ENCODE measurements around the gene TMEM132D. TPM values are rescaled to one million over a fixed set of nuclear protein-coding genes. Genes with fewer than 3 reads are reported as not detected.

Gene TMEM132D
- polyA plus RNA-seq, 1 donor = 1.2 TPM

DNA sequence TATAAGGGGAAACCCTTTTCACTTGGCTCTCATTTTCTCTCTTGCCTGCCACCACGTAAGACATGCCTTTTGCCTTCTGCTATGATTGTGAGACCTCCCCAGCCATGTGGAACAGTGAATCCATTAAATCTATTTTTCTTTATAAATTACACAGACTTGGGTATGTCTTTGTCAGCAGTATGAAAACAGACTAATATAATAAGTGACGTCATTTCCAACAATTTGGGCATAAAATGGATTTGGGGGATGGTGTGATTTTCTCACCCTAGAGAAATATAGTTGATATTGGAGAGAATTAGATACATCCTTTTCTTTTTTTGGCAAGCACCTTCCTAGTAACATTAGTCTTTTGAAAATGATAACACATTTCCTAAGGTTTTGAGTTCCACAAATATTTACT lies 490.5 kb downstream of the TMEM132D start:
- DNase-seq = no peak

DNA sequence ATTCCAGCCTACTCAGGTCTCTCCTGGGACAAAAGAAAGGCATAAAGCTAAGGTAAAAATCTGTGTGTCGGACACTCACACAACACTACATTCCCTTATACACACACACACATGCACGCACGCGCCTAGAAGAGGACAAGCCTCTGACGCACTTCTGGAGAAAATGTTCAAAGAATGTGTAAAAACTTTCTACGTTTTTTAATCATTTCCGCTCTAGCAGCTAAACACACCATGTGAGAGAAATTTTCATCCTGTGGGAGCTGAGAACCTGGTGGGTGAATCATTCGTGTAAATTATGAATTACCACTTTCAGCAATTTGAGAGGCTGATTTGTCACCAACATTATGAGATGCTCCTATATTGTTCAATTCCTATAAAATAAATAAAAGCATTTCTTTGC lies 494.5 kb downstream of the TMEM132D start:
- no peak for DNase-seq

DNA sequence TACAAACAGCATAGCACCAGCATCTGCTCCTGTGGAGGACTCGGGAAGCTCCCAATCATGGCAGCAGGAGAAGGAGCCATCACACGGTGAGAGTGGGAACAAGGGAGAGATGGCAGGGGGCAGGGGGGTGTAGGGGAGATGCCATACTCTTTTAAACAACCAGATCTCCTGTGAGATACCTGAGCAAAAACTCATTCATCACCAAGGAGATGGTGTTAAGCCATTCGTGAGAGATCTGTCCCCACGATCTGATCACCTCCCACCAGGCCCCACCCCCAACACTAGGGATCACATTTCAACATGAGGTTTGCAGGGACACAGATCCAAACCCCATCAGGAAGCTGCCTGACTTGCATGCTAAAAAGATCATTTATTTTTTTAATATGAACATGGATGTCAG lies 499.3 kb downstream of the TMEM132D start:
- no peak for DNase-seq

DNA sequence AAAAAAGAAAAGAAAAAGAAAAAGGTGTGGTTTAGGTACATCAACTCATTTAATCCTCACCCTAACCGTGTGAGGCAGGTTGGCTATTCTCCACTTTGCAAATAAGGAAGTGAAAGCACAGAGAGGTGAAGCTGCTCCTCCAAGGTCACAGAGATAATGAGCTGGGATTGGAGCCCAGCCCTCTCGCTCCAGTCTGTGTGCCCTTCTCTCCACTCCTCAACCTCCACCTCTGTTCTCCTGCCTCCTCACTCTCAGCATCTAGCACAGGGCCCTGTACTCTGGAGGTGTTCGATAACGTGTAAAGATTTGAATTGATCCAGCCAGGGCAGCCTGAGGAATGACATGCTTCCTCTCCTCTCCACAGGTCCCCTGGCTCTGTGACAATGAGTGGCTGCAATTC lies 502.3 kb downstream of the TMEM132D start:
- DNase-seq = no peak

DNA sequence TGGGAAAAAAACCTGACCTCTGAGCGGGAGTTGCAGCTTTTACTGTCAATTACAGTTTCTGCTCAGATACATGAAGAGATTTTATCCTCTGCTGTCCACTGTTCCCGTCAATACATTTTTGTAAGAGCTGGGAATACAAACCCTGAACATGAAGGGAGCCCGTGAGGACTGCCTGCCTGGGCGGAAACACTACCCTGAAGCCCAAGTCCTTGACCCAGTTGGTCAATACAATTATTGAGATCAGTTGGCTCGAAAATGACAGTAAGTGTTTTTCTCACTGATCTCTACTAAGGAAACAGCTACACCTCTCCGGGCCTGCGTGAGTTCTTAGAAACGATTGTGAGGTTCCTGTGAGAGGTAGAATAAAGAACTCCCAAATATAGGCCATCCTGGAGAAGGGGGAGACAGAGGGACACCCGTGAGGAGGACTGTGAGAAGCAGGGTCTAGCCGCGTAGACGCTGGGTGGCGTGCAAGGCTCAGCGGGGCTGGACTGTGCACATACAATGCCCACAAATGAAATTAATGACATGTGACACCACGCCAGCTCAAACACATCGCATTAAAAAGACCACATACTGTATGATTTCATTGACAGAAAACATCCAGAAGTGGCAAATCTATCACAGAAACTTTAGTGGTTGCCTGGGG lies 509.5 kb downstream of the TMEM132D start:
- DNase-seq = no peak

DNA sequence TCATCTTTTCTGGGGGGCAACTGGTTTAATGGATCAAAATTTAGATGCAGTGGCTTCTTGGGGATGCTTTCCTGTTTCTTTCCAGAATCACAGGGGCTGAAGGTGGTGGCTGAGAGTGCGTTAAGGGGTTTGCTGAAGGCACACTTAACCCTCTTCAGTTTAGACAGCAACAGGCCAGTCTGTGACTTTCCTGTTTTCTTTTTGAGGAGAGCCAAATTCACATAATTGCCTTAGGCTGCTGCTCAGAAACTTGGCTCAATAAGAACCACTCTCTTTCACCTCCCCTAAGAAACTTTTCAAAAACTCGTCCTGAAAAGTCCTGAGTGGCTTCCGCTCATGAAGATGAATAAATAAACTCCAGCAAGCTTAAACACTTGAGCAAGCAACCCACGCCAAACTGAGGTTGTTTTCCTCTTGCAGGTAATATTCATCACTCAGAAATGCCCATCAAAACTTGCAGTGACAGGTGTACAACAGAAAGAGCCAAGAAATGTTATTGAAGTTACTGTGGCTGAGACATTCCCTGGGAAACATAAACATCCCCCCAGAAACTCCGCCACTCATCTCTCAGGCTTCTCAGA lies 510.4 kb downstream of the TMEM132D start:
- DNase-seq = no peak

DNA sequence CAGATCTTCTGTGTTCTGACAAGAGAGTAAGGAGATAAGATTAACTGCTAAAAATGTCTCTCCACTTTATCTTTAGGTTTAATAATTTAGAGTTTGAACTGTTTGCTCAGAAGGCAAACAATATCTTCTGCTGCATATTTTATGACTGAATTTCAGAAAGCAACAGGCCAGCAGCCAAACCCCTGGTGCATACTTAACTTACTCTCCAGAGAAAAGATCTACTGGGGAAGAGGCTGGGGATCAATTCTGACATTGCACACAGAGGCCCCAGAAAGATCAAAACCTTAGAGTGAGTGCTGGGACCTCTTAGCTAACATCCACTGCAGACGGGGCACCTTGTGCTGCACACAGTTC lies 518.2 kb downstream of the TMEM132D start:
- no peak for DNase-seq

DNA sequence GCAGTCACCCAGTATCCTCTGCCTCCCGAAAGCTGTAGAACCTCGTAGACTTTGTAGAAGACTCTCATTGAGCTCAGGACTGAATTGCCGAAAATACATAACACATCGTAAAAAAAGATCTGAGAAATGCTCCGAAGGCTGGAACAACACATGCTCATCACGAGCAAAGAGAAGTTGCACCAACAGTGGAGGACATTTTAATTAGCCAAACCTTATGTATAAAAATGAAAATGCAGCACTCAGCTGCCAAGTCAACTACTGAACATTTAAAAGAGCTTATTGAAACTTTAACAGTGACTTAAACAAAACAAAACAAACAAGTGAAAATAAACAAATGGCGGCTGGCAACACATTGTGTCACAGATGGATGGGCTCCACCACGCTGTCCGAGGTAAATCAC lies 519.9 kb downstream of the TMEM132D start:
- DNase-seq = no peak

DNA sequence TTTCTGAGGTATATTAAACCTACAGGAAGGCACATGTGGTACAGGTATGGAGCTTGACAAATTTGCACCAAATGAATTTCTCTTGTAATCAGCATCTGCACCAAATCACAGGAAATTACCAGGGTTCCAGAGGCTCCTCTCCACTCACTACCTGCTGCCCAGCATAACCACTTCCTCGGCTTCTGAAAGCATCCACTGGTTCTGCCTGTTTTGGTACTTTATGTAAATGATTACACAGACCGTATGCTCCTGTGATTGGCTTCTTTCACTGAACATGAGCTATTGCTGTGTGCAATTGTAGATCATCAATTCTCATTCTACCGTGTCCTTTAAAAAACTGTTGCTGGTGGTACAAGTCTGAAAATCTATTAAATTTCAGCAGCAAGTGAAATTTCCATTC lies 522.1 kb downstream of the TMEM132D start:
- DNase-seq = no peak

DNA sequence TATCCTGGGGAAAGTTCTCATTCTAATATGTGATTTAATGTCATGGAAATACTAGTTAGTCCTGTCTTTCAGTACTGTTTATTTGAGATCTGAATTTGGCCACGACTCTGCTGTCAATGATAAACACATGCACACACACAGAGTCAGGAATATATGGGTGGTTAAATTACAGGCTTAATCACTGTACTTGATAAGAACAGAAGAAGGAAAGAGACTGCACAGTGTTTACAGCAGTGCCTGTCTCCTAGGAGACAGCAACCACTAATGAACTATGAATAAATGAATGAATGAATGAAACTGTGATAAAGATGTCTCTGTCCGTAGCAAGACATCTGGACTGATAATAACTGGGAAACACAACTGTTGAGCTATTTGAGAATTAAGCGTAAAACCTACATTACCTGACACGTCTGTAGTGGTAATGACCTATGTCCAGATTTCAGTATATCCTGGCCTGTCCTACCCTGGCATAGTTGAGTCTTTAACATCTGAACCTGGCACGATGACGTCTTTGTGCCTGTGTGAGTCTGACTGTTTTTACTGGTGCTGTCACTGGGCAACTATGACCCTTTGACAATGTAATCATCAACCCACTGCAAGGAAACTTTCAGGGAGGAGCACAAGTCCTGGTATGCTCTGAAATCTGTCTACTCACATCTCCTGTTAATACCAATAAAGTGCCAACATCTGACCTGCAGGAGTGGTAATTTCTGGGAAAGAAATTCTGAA lies 524.6 kb downstream of the TMEM132D start:
- DNase-seq = no peak

DNA sequence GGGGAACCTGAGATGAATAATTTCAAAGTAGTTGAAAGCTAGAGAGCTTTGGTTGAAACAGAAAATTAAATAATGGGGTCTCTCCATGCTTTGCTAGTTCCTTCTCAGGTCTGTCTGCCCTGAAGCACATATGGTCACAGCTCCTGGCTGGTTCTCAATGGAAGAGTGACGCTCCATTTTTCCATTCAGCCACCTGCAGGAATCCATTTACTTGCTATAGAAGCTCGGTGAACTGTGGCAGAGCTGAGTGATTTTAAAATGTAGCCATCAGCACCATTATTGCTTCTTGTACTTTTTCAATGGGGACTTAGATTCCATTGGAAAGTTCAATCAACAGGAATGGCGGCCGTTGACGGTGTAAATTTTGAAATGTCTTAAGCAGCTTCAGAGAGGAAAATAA lies 525.3 kb downstream of the TMEM132D start:
- DNase-seq = no peak

DNA sequence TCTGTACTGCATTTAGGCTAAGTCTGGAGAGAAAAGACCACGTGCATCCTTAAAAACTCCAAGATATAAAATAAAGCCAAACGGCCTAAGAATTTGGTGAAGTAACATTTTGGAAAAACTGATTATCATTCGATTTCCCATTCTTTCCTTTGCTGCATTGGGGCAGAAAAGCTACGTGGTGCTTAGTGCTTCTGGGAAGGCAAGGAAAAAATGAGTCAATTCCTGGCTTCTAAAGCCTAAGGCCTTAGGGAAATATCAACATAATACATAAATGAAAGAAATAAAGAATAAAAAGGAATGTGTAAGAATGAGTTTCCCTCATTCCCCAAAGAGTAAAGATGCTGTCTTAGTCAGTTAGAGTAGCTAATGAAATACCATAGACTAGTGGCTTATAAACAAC lies 530.1 kb downstream of the TMEM132D start:
- peak; percentile 10 for DNase-seq

DNA sequence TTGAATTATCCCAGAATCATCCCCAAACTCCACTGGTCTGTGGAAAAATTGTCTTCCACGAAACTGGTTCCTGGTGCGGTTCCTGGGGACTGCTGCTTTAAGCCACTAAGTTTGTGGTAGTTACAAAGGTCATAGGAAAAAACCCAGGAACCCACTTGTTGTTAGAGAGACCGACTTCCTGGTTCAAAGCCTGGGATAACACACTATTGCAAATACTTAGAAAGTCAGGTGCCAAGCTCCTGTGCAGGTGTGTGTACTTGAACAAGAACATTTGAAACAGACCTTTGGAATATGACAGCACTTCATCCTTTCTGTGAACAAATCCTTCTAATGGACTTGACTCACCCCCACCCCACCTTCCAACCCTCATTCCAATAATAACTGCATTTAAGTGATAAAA lies 530.9 kb downstream of the TMEM132D start:
- no peak for DNase-seq

DNA sequence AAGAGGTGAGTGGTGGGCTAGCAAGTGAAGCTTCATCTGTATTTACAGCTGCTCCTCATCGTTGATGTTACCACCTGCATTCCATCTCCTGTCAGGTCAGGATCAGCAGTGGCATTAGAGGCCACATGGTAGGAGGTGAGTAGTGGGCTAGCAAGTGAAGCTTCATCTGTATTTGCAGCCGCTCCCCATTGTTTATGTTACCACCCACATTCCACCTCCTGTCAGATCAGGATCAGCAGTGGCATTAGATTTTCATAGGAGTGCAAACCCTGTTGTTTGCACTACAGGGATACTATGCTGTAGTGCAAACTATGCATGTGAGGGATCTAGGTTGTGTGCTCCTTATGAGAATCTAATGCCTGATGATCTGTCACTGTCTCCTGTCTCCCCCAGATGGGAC lies 531.5 kb downstream of the TMEM132D start:
- no peak for DNase-seq

DNA sequence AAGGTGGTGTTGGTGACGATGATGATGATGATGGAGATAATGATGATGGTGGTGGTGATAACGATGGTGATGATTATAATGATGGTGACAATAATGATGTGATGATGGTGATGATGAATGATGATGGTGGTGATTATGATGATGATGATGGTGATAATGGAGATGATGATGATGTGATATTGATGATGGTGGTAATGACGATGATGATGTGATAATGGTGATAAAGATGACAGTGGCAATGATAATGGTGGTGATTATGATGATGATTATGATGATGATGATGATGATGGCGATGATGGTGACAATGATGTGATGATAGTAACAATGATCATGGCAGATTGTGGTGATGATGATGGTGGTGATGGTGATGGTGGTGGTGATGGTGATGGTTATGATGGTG lies 532.6 kb downstream of the TMEM132D start:
- DNase-seq = no peak

DNA sequence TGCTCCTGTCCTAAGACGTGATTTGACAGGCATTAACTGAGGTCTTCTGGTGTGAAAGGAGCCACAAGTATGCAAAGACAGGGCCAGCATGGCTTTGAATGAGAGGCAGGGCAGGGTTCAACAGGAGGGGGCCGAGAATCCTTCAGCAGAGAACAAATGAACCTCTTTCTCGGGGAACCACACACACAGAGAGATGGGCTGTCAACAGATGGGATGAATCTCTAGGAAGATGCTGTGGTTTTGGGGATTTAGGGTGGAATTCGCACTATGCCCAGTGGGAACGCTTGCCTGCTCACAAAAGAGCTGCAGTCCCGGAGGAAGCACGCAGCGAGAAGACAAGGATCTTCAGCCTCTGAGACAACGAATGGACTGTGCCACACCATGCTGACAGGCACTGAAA lies 537.2 kb downstream of the TMEM132D start:
- no peak for DNase-seq

DNA sequence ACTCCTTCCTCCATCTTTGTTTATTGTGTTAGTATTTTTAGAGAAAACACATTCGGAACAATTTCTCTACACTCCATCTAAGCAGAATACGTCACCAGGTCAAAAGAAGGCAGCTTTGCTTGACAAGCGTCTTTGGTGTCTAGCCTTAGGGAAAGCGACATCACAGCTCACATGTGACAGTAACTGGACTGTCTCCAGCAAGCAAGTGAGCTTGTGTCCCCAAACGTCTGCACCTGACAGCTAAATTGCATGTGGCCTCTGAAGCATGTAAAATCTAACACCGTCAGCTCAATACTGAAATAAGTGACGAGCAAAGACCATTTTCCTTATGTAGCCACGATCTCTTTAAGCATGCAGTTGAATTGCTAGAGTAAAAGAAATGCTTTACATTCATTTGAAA lies 540.8 kb downstream of the TMEM132D start:
- no peak for DNase-seq

DNA sequence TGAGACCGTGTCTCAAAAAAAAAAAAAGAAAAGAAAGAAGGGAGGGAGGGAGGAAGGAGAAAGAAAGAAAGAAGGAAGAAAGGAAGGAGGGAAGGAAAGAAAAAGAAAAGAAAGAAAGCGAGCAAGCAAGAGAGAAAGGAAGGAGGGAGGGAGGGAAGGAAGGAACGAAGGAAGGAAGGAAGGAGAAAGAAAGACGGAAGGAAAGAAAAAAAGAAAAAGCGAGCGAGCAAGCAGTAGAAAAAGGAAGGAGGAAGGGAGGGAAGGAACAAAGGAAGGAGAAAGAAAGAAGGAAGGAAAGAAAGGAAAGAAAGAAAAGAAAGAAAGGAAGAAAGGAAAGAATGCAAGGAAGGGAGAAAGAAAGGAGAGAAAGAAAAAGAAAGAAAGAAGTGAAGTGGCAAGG lies 546.6 kb downstream of the TMEM132D start:
- no peak for DNase-seq

DNA sequence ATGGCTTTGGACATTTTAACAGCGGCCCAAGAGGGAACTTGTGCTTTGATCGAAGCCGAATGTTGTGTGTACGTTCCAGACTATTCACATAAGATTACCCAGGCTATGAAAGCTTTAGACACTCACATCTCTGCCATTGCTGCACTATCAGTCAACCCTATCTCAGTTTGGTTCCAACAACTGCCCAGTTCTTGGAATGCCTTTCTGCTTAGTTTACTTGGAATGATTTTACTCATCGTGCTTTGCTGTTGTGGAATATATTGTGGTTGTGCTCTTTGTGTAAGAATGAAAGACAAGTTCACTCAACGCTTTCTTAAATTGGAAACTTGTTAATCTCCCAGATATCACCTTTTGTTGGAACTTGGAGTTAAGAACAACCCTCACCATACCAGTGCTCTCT lies 552.3 kb downstream of the TMEM132D start:
- no peak for DNase-seq

DNA sequence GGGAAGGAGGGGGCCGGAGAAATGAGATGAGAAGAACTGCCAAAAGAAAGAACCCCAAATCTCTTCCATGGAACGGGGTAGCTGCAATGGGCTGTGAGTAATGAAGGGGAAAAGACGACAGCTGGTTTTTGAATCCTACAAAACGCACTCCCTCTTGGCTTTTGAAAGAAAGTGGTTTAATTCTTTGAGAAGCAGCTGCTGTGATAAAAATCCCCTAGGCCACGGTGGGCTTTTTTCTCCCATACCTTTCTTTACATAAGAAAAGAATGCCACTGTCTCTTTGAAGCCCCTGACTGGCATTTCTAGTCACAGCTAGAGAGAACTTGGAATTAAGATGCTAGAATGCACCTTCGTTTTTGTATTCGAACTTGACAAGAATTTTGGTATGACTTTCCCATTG lies 564.5 kb downstream of the TMEM132D start:
- DNase-seq = no peak

DNA sequence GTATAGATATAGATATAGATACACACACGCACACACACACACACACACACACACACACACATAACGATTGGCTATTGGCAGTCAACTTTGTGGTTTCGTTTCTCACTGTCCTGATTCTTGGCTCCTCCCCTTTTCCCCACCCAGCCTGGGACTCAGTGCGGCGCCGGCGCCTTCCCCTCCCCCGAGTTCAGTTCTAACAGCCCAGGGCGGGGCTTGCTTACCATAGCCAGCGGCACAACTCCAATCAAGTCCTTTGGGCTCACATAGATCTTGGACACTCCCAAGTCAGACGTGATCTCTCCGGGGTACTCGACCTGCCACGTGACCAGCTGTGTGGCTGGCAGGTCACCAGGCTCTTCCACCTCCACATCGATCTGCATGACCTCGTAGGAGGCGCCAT lies 566.4 kb downstream of the TMEM132D start:
- DNase-seq = no peak

DNA sequence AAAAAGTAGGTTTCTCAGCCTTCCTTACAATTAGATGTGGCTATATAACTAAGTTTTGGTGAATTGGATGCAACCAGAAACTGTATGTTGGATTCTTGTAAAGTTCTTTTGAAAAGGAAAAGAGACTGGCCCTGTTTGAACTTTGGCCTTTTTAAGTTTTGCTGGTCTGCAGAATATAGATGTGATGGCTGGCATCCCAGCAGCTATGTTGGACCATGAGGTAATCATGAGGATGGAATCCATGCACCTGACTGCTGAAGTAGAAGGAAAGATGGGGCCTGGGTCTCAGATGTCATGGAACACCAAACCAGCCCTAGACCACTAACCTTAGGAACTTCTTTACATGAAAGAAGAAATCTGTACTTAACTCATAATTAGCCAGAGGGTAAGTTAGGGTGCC lies 568.1 kb downstream of the TMEM132D start:
- DNase-seq = no peak

DNA sequence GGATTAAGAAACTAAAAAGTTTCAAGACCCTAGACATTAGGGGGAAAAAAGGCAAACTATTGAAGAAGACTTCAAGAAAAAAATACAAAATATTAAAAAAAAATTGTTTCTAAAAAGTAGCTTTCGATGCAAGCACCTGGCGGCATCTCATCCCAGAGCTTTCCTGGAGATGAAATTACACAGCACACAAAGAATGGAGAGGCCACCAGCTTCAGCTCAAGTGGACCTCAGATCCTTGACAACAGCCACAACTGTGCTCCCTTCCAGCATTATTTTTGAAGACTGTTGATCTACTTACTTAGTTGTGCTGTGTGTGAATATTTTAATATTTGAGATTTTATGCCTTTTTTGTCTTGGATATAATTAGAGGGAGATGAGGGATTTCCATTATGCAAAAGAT lies 571.5 kb downstream of the TMEM132D start:
- DNase-seq = no peak

DNA sequence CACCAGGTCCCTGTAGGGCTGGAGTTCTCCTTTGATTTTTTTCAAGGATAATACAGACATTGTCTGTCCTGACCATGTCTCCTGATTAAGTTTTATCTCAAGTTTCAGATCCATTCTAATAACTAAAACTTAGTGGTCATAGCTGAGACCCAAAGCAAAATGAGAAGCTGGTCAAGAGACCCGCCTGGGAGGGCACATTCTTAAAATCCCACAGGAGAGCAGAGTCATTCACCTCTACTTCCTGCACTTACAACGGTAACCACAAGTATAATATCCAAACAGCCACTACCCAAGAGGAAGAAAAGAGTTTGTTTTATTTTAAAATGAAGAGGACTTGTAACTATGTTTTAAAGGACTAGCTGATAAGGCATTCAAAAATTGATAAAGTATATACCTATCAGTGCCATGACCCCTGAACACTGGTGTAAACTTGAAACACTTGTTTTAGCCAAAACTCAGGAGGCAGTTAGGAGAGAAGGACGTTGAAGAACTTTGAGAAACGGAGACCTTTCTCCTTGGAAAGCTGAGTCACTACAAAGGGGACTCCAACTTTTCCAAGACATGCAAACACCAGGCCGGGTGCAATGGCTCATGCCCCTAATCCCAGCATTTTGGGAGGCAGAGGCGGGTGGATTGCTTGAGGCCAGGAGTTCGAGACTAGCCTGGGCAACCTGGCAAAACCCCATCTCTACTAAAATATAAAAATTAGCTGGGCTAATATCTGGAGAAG lies 572.3 kb downstream of the TMEM132D start:
- DNase-seq = no peak
